Sigmoid colon (tissue), 3 donors: ENCODE results near the gene SPEM2.

Source experiments
- POLR2A ChIP-seq, 2 donors: fragments of 450-650 bp; IDR thresholded peaks; one replicate each; pipeline ENCODE4 v1.6.1; 2016; ENCODE audit warnings: antibody characterized with exemption in 2 of 2, mild to moderate bottlenecking in 2 of 2, moderate library complexity in 2 of 2
- TF ChIP-seq, protein P1 (sequence below), 4 experiments: fragments of 450-650 bp in 3 of 4; fragments of 200-600 bp in 1 of 4; IDR thresholded peaks; one replicate each; pipeline ENCODE4 v1.5.1; 2016 to 2019; ENCODE audit warnings: antibody characterized with exemption in 4 of 4, mild to moderate bottlenecking in 3 of 4, moderate library complexity in 2 of 4

DNA sequence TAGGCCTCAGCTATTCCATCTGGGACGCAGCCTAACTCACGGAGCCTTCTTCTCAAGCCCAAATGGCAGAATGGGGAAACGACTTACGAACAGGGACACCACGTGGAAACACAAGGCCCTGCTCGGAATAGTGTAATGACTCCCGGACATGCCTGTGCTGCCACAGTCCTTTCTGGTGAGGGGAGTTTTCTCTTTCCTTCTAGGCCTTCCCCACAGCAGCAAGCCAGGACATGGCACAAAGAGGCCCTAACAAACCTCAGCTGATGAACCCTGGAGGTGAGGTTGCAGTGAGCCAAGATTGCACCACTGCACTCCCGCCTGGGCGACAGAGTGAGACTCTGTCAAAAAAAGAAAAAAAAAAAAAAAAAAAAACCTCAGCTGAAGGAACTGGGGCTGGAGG lies 38.7 kb downstream of the SPEM2 start:
- TF ChIP-seq, protein P1, sequence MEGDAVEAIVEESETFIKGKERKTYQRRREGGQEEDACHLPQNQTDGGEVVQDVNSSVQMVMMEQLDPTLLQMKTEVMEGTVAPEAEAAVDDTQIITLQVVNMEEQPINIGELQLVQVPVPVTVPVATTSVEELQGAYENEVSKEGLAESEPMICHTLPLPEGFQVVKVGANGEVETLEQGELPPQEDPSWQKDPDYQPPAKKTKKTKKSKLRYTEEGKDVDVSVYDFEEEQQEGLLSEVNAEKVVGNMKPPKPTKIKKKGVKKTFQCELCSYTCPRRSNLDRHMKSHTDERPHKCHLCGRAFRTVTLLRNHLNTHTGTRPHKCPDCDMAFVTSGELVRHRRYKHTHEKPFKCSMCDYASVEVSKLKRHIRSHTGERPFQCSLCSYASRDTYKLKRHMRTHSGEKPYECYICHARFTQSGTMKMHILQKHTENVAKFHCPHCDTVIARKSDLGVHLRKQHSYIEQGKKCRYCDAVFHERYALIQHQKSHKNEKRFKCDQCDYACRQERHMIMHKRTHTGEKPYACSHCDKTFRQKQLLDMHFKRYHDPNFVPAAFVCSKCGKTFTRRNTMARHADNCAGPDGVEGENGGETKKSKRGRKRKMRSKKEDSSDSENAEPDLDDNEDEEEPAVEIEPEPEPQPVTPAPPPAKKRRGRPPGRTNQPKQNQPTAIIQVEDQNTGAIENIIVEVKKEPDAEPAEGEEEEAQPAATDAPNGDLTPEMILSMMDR (IDR thresholded peaks at IDR 0.05): no peak
- no peak for TF ChIP-seq POLR2A (IDR thresholded peaks at IDR 0.05)
